LNCAP (cell line): Measurements from ENCODE around the gene STEEP1.

Experiments used
- TF ChIP-seq, protein P1 (sequence below): fragments of 450-650 bp; IDR thresholded peaks from 2 replicates; pipeline ENCODE4 v1.5.1; 2017; ENCODE audit warnings: mild to moderate bottlenecking

The STEEP1 gene

DNA sequence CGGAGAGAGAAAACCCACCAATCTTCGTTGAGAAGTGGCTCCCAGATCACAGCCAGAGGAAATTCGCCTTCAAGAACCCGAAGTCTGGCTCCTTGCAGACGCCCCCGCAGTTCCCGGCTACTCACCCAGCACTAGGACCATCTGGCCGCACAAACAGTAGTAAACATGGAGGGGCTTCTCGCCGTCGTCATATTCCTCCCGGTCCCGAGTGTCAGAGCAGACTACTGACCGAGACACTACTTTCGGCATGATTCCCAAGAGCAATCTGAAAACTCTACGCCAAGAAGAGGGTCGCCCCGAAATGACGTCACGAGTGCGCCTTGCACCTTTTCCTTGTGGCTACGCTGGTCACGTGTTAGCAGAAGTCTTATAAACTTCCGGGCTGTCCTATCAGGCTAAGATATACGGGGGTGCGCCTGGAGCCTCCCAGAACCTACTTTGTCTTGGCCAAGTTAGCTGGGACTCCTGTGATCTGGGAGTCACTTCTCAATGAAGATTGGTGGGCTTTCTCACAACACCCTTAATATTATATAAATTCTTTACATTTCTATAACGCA is at the start of gene STEEP1:
STEEP1 (minus strand) TSS at position 303 of the 557 bp plus-strand sequence; CDS start at position 249, 54 bp downstream.
- TF ChIP-seq, protein P1, sequence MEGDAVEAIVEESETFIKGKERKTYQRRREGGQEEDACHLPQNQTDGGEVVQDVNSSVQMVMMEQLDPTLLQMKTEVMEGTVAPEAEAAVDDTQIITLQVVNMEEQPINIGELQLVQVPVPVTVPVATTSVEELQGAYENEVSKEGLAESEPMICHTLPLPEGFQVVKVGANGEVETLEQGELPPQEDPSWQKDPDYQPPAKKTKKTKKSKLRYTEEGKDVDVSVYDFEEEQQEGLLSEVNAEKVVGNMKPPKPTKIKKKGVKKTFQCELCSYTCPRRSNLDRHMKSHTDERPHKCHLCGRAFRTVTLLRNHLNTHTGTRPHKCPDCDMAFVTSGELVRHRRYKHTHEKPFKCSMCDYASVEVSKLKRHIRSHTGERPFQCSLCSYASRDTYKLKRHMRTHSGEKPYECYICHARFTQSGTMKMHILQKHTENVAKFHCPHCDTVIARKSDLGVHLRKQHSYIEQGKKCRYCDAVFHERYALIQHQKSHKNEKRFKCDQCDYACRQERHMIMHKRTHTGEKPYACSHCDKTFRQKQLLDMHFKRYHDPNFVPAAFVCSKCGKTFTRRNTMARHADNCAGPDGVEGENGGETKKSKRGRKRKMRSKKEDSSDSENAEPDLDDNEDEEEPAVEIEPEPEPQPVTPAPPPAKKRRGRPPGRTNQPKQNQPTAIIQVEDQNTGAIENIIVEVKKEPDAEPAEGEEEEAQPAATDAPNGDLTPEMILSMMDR, result no peak

DNA sequence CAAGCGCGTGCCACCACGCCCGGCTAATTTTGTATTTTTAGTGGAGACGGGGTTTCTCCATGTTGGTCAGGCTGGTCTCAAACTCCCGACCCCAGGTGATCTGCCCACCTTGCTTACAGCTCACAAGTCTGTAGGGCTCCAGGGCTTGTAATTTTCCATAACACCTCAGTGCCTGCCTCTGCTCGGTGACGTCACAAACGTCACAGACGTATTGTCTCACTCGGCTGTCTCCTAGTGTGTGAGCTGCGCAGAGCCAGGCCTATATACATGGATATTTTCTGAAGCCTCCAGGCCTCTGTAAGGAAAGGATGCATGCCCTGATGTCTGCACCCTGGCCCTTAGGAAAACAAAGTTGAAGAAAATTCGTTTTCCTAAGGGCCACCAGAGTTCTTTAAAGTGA is 49.6 kb upstream of the STEEP1 start:
- TF ChIP-seq, protein P1, result no peak

DNA sequence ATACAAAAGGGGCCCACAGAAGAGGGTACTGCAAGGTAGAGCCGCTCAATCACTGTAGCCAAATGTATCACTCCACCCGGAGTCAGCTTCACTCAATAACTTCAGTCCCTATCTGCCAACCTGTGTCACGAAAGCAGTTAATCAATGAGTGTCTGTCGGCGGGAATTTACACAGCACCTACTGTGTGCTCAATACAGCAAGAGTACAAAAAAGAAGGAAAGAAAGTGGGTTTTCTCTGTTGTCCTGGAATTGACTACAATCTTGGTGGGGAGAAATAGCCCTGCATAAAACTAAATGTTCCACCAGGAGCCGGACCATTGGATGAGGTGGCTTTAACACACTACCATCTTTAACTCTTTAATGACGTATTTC is 41.8 kb upstream of the STEEP1 start:
- TF ChIP-seq, protein P1, result no peak

DNA sequence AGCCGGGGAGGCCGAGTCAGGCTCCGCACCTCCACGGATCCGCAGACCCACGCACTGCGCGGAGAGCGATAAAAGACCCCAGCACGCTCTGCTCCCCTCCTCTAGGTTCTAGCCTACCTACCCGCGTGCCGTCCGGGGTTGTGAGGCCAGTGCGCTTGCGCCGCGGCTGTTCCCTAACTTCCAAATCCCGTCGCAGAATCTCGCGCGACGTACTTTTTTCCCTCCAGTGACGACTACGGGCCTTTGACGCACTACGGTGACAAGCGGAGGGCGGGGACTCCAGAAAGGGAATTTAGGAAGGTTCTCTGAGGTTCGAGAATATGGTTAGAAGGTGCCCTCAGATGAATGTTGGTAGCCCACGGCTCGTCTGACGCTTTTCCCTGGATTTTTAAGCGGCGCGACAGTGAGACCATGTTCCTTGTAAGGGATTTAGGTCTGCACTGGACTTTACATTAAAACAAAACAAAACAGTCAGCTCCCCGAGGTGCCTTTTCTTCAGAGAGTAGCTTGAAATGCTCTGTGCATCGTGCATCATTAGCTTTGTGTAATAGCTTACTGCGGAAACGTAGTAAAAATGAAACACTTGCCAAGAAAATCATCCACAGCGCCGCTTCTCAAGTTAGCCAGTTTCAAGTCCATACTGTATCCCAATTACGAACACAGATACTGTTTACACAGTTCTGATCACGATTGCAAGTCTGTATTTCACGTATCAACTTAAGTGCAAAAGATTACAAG is 41.2 kb upstream of the STEEP1 start, which contains the start of gene NKRF:
NKRF (minus strand) TSS at position 145 of the 738 bp plus-strand sequence.
- TF ChIP-seq, protein P1, result no peak

DNA sequence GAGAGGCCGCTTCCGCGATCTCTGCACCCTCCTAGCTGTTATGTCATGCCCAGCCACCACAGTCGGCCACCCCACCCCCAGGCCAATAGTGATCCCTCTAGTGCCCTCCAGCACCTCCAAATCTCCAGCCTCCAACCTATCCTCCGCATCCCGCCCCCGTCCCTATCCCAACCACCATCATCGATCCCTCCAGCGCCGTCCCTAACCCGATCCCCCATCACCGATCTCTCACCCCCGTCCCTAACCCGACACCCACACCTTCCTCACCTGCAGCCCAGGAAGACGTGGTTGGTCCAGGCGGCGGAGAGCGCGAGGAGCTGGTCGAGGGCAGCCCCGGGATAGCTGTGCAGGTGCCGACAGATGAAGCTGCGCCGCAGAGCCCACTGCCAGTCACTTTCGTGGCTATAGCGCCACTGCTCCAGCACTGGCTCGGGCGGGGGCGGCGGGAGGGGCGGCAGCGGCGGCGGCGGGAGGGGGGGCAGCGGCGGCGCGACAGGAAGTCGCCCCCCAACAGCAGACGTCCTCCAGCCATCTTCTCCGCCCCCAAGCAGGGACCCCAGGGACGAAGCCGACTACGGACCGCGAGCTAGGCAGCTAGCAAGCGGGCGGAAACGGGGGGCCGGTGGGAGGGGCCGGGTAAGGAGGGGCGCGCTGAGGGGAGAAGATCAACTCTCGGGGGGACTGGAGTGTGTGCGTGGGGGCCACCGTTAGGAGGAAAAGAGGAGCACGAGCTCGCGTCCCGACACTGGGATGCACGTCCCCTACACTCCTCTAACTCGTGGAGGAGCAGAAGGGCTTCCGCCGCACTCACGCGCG is 40.5 kb upstream of the STEEP1 start:
- TF ChIP-seq, protein P1, result no peak

DNA sequence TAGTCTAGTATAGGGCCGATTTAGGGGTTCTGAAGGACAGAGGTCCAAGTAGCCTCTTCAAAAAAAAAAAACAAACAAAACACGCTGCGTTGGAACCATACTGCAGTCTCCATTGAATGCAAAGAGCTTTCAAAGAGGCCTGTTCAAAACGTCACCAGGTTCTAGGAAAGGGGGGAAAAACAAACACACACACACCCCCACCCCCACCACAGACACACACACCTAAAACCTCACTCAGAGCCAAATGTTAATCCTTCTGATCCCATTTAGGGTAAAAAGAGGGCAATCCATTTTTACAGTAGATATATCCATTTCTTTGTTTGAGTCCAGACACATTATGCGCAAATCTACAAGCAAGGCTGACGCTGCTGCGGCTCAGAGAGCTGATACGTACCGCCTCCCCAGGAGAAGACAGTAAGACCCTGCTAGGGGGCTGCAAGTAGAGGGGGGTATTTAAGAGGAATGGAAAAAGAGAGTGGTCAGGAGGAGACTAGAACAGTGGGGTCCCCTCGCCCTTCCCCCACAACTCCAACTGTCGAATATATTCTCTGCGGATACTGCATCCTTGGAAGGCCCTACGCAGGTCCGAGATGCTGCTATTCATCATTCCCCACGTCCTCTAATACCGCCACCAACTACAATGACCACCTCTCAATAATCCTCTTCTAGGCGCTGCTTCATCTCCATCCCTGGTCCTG is 39.7 kb upstream of the STEEP1 start:
- TF ChIP-seq, protein P1, result no peak

DNA sequence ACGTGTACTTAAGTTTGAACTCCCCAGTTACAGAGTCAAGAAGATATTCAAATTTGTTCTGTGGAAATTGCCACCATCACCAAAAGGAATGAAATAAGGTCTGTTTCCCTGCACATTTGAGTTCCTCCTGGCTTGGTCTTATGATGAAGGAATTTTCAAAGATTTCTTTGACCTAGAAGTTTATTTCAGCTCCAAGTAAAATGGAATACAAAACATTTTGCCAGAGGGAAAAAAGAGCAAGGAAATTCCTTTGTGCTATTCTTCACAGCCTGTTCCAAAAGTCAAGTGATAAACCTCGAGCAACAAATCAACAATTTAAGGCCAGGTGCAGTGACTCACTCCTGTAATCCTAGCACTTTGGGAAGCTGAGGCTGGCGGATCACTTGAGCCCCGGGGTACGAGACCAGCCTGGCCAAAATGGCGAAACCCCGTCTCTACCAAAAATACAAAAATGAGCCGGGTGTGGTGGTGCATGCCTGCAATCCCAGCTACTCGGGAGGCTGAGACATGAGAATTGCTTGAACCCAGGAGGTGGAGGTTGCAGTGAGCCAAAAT is 37.6 kb upstream of the STEEP1 start:
- TF ChIP-seq, protein P1, result no peak
